Islet of Langerhans (tissue), 1 donor: ENCODE measurements around the gene AQP2.

Source experiments
- FAIRE-seq: peaks from one replicate; lab custom pipeline; 2011; peaks lifted over from hg19 to GRCh38; lab: Jason Lieb, UNC

Gene AQP2

GRCh38 chr12:49920915-49921286 is 29.6 kb upstream of the AQP2 start:
- FAIRE-seq, result no peak

DNA sequence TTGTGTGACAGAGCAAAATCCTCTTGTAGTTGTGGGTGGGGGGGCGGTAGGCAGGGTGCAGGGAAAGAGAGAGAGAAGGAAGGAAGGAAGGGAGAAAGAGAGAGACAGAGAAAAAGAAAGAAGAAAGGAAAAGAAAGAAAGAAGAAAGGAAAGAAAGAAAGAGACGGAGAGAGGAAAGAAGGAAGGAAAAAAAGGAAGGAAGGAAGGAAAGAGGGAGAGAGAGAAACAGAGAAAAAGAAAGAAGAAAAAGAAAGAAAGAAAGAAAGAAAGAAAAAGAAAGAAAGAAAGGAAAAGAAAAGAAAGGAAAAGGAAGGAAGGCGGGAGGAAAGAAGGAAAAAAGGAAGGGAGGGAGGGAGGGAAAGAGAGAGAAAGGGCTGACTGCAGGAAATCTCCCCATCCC is 29.2 kb upstream of the AQP2 start:
- FAIRE-seq, result no peak

GRCh38 chr12:49921936-49922335 is 28.6 kb upstream of the AQP2 start:
- no peak for FAIRE-seq

GRCh38 chr12:49922349-49923034 is 28.0 kb upstream of the AQP2 start:
- FAIRE-seq, result no peak

DNA sequence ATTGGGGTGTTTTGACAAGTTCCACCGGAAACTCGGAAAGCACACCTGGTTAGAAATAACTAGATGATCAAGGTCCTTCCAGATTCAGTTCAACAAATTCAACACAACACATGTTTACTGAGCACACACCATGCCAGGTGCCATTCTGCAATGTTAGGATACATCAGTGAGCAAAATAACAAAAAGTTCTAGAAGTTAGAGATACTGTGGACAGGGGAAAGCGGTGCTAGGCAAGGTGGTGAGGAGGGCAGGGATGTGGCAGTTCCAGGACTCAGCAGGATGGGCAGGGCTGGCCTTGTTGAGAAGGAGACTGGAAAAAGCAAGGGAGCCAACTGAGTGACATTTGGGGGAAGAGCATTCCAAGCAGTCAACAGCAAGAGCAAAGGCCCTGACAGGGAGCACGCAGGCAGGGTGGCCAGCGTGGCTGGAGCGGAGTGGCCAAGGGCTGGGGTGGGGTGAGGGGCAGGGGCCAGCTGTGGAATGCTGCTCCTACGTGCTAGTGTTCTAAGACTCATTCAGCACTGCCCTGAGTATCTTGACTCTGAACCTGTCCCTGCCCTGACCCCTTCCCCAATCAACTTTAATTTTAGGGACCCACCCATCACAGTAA is 27.4 kb upstream of the AQP2 start:
- no peak for FAIRE-seq

DNA sequence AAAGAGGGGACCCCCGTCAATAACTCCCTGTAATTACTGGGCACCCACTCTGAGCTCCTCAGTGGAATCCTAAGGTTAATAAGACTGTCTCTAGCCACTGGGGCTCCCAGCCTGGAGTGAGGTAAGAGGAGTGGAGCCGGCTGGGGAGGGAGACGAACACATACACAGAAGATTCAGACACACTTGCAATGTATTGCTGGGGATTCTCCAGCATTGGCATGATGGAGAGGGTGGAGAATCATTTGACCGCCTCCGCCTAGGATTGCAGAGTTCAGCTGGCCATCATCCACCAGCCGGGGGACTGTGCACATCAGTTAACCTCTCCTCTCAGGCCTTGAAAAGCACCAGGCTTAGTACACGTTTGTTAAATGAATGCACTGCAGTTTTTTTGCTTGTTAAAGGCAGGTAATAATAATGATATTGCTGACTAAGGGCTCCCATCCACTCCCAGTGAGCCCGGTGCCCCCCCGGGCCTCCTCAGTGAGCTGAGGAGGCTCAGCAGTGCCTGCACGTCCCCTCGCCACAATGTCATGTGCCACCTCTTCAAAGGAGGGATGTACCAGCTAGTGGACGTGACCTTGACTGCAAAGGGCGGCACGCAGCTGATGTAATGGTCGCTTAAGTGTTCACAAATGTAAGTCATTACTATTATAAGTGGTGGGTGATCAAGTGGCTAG is 26.5 kb upstream of the AQP2 start:
- FAIRE-seq, result no peak

- FAIRE-seq, result no peak
Observed at GRCh38 chr12:49924628-49925246, 25.8 kb upstream of the AQP2 start.

GRCh38 chr12:49925433-49926204 is 24.9 kb upstream of the AQP2 start:
- FAIRE-seq, result no peak

DNA sequence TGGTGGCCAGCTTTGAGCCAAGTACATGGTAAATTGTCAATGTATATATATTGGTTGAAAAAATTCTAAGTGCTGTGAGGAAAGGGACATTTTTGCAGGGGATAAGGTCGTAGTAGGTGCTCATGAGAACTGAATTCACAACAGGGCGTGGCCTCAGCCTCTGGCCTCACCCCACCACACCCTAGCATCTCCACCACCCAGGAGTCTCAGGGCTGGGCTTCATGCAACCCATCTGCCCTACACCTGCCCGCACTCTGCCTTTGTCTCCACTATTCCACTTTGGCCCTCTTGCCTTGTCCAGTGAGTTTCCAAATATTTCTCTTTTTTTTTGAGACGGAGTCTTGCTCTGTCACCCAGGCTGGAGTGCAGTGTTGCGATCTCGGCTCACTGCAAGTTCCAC is 22.1 kb upstream of the AQP2 start:
- FAIRE-seq, result no peak

- FAIRE-seq, result no peak
Observed at GRCh38 chr12:49929581-49929980, 21.0 kb upstream of the AQP2 start.

GRCh38 chr12:49930515-49931288 is 19.8 kb upstream of the AQP2 start:
- no peak for FAIRE-seq

DNA sequence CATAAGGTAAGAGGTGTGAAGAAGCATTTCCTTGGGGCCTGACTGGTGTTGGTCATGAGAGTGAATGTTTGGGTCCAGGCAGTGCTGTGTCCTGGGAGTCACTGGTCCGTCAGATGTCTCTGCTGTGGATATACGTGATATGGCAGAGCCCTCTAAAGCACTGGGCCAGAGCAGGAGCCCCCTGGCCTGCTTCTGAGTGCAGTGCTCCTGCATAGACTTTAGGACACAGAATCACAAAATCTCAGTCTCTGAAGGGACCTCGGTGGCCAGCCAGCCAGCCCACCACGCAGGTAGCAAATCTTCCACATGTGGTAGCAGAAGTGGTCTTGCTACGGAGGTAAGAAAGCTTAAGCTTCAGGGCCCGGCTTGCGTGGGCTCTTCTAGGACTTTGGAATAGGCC is 18.5 kb upstream of the AQP2 start:
- FAIRE-seq, result no peak

- no peak for FAIRE-seq
Observed at GRCh38 chr12:49932533-49933130, 17.9 kb upstream of the AQP2 start.

DNA sequence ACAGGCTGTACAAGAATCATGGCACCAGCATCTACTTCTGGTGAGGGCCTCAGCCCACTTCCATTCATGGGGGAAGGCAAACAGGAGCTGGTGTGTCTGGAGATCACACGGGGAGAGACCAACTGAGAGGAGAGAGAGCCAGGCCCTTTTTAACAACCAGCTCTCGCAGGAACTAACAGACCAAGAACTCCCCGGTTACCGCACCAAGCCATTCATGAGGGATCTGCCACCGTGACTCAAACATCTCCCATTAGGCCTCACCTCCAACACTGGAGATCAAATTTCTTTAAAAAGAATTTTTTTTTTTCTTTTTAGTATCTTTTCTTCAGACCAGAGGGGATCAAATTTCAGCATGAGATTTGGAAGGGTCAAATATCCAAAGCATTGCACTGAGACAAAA is 16.7 kb upstream of the AQP2 start:
- FAIRE-seq, result no peak

DNA sequence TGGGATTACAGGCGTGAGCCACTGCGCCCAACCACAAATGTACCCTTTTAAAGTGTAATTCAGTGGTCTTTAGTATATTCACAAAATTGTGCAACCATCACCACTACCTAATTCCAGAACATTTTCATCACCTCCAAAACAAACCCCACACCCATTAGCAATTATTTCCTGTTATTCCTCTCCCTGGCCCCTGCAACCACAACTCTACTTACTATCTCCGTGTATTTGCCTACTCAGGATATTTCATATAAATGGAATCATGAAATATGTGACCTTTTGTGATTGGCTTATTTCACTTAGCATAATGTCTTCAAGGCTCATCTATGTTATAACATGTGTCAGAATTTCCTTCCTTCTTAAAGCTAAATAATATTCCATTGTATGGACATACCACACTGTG is 16.0 kb upstream of the AQP2 start:
- no peak for FAIRE-seq

- no peak for FAIRE-seq
Observed at GRCh38 chr12:49936925-49937324, 13.6 kb upstream of the AQP2 start.

- no peak for FAIRE-seq
Observed at GRCh38 chr12:49937639-49938300, 12.8 kb upstream of the AQP2 start.

DNA sequence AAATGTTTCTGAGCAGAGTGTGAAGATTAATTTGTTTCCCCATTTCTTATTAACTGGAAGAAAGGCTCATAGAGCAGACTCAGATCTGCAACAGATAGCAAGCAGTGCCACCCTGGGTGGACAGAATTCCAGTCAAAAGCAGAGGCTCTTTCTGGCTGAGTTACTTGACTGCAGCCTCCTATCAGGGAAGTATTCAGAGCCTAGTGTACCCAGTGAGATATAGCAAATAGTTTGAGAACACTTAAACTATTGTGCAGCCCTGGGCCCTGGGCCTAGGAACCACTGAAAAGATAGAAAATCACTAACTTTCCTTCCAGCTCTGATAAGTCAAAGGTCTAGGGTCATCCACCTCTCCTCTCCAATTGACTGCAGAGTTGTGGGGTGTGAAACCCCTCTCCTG is 11.2 kb upstream of the AQP2 start:
- FAIRE-seq, result no peak

DNA sequence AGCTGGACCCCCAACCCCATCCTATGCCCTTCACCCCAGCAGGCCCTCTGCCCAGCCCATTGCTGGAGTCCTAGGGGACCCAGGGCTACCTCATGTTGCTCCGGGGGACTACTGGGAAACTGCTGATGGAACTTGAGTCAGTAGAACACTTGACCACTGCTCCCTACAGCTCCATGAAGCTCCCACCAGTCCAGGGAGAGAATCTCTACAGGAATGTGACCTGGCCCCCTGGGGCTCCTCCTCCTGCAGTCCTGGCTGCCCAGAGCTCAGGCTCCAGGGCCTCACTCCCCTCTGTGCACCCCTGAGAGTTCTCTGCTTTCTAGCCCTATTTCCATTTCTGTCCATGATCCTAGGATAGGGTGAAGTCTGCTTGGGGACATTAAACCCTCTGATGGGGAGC is 10.8 kb upstream of the AQP2 start:
- FAIRE-seq, result no peak

DNA sequence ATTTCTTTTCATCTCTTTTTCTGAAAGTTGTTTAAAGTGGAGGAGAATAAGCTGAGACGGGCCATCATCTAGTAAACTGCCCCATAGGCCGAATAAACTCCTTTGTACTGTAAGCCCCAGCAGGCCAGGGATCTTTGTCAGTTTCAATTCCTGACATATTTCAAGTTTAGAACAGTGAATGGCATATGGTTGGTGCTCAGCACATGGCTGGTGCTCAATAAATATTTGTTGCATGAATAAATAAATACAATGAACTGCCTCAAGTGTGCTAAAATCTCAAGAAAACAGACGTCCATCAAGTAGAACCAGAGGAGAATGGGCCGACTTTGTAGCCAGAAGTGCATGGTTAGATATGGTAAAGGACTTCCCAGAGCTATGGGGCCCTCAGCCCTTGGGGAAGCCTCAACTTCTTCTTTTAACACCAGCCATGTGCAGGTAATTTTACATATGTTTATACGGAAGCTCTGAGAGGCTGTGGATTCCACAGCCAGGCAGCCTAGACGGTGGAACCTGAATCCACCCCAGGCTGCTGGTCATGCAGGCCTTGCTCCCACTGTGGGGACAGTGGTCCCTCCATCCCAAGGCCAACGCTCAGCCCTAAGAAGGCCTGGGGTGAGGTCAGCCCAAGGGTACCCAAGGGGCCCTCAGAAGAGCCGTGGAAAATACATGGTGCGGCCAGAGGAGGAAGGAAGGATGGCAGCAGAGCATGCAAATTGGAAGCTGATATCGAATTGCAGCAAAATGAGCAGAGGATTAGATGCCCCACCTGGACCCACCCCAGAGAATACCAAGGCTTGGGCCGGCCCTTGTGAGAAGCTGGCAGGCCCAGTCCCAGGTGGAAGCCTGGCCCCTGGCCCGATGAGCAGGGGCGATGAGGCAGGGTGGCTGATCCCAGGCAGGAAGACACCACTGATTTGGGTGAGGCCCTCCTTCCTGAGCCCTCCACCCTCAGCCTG is 8.7 kb upstream of the AQP2 start:
- FAIRE-seq, result no peak
